HepG2 (cell line): ENCODE measurements around the gene TCN2. TPM values are rescaled to one million over a fixed set of nuclear protein-coding genes. Genes with fewer than 3 reads are reported as not detected.

Experiments
- ASH2L ChIP-seq: fragments of 300-600, 200-600 bp; sonication (generic); IDR thresholded peaks from 2 replicates; pipeline ENCODE4 v1.7.0; 2017; ENCODE audit warnings: low read depth, mild to moderate bottlenecking, moderate library complexity, mixed read lengths, low read length; ENCODE audit not compliant: insufficient read length
- HNRNPH1 ChIP-seq: fragments of 200-400 bp; formaldehyde crosslinking; optimal IDR thresholded peaks from 2 replicates; pipeline ENCODE3; 2017; ENCODE audit warnings: mild to moderate bottlenecking, low read depth, low read length
- HNRNPUL1 ChIP-seq: fragments of 200-400 bp; formaldehyde crosslinking; IDR thresholded peaks from 2 replicates; pipeline ENCODE4 v1.6.1; 2017; ENCODE audit warnings: low read depth, mild to moderate bottlenecking, low read length, moderate library complexity
- JUND ChIP-seq: sonication (generic); formaldehyde crosslinking; IDR thresholded peaks from 2 replicates; pipeline ENCODE4 v1.8.0; 2022; ENCODE audit warnings: mild to moderate bottlenecking, missing genetic modification reagents
- MTA3 ChIP-seq: sonication (generic); formaldehyde crosslinking; IDR thresholded peaks from 2 replicates; pipeline ENCODE4 v1.4.0; 2020; ENCODE audit warnings: missing genetic modification reagents
- MTF2 ChIP-seq: sonication (generic); formaldehyde crosslinking; IDR thresholded peaks from 2 replicates; pipeline ENCODE4 v1.5.0; 2020; ENCODE audit warnings: missing genetic modification reagents, borderline replicate concordance
- NFYB ChIP-seq: sonication (generic); formaldehyde crosslinking; IDR thresholded peaks from 2 replicates; pipeline ENCODE4 v1.4.0; 2020; ENCODE audit warnings: missing genetic modification reagents
- POLR2AphosphoS2 ChIP-seq: IDR thresholded peaks from 2 replicates; pipeline ENCODE4 v1.6.1; 2011; ENCODE audit warnings: low read depth, low read length, improper control_type of control experiment
- SPEN ChIP-seq: sonication (generic); formaldehyde crosslinking; IDR thresholded peaks from 2 replicates; pipeline ENCODE4 v1.5.1; 2020; ENCODE audit warnings: low read depth, mild to moderate bottlenecking, missing genetic modification reagents
- ZBTB7A ChIP-seq: sonication (generic); formaldehyde crosslinking; IDR thresholded peaks from 2 replicates; pipeline ENCODE4 v1.8.0; 2022; ENCODE audit warnings: mild to moderate bottlenecking, missing genetic modification reagents
- ZNF20 ChIP-seq: sonication (generic); formaldehyde crosslinking; IDR thresholded peaks from 2 replicates; pipeline ENCODE4 v1.4.0; 2020; ENCODE audit warnings: mild to moderate bottlenecking, moderate library complexity, missing genetic modification reagents
- ZNF205 ChIP-seq: IDR thresholded peaks from 2 replicates; pipeline ENCODE4 v1.6.1; 2018; ENCODE audit warnings: missing biosample characterization, missing genetic modification reagents
- ZNF282 ChIP-seq: fragments of 450-650 bp; IDR thresholded peaks from 2 replicates; pipeline ENCODE4 v1.6.1; 2018; ENCODE audit not compliant: partially characterized antibody
- ZNF383 ChIP-seq: sonication (generic); formaldehyde crosslinking; IDR thresholded peaks from 2 replicates; pipeline ENCODE4 v1.4.0; 2020; ENCODE audit warnings: missing genetic modification reagents, mild to moderate bottlenecking, borderline replicate concordance
- ZSCAN12 ChIP-seq: sonication (generic); formaldehyde crosslinking; IDR thresholded peaks from 2 replicates; pipeline ENCODE4 v1.9.0; 2021; ENCODE audit warnings: mild to moderate bottlenecking, missing genetic modification reagents
- ZZZ3 ChIP-seq: sonication (generic); formaldehyde crosslinking; IDR thresholded peaks from 2 replicates; pipeline ENCODE4 v1.4.0; 2020; ENCODE audit warnings: missing genetic modification reagents, mild to moderate bottlenecking, borderline replicate concordance
- polyA plus RNA-seq, 8 experiments: library from polyadenylated mRNA; depleted of rRNA in 3 of 8; stranded (reverse) in 7 of 8; unstranded in 1 of 8; fragments of >200 nt; fragmentation: Illumina TruSeq in 4 of 8; extraction: Trizol in 4 of 8; gene quantifications; 2 replicates each; pipeline versions ENCODE4 v1.2.1 to v1.2.3, GENCODE V29; 2011 to 2016; ENCODE audit warnings: low read depth in 4 of 8, missing spikeins in 1 of 8, mixed read lengths in 1 of 8; ENCODE audit not compliant: insufficient read depth in 1 of 8
- total RNA-seq, 5 experiments: library from RNA; depleted of rRNA; stranded (reverse); fragments of >200 nt; fragmentation: Illumina TruSeq; extraction: Trizol; gene quantifications; 2 replicates each; pipeline ENCODE4 v1.2.3, GENCODE V29; 2016; ENCODE audit warnings: low read depth in 1 of 5
- TF ChIP-seq, protein P1 (sequence below): IDR thresholded peaks from 2 replicates; pipeline ENCODE4 v1.6.1; 2016; ENCODE audit warnings: missing compliant biosample characterization, missing genetic modification reagents, borderline replicate concordance
- TF ChIP-seq, protein P2 (sequence below): IDR thresholded peaks from 2 replicates; pipeline ENCODE4 v1.6.1; 2012; ENCODE audit warnings: low read depth, low read length, improper control_type of control experiment
- TF ChIP-seq, protein P3 (sequence below): sonication (generic); formaldehyde crosslinking; IDR thresholded peaks from 2 replicates; pipeline ENCODE4 v1.8.1; 2023; ENCODE audit warnings: mild to moderate bottlenecking, moderate library complexity, missing genetic modification reagents
- TF ChIP-seq, protein P4 (sequence below): sonication (generic); formaldehyde crosslinking; IDR thresholded peaks from 2 replicates; pipeline ENCODE4; 2020; ENCODE audit warnings: missing genetic modification reagents, mild to moderate bottlenecking, borderline replicate concordance

The TCN2 gene
- total and polyA plus RNA-seq, 2 of the 13 experiments (the other 11 are each of a cell fraction or from before 2014, with no cell fraction given): 0.29 to 0.31 TPM

DNA sequence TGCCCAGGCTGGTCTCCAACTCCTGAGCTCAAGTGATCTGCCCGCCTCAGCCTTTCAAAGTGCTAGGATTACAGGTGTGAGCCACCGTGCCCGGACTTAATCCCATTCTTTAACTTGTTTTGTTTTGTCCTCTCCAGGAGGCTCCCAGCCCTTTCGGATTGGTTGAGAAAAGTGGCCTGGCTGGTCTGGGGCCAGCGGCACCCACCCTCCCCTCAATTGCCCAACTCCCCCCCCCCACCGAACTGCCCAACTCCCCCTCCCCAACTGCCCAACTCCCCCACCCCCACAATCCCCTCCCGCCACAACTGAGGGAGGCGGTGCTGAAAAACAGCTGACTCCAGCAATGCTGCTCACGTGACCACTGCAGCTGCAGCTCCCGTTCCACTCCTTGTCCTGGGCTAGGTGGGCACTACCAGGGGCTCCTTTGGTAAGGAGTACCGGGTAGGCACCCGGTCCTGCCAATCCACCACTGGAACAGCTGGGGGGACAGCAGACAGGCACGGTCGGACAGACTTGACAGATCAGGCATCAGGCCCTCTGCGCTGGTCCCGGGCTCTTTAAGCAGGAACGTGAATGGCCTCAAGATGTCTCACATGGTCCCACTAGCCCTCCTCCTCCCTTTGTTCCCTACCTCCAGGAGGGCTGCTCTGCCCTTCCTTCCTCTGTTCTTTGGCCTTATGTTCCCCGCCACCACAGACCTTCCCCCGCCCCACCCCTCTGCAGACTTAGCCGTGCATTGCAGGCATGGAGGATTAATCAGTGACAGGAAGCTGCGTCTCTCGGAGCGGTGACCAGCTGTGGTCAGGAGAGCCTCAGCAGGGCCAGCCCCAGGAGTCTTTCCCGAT, at the start of gene TCN2 (continued):
- TF ChIP-seq NFYB (no peak), SPEN (CRISPR knock-in tag) (peak; percentile 5; the same call in 1 of the 2 replicates), HNRNPH1 (no peak), ZNF205 (CRISPR knock-in tag) (no peak), MTF2 (CRISPR knock-in tag) (no peak), ZNF282 (no peak), HNRNPUL1 (no peak), ZBTB7A (CRISPR knock-in tag) (no peak), ZNF20 (no peak), JUND (CRISPR knock-in tag) (no peak), ZZZ3 (CRISPR knock-in tag) (no peak), ZSCAN12 (CRISPR knock-in tag) (no peak), POLR2AphosphoS2 (no peak), ASH2L (no peak), MTA3 (CRISPR knock-in tag) (no peak), ZNF383 (CRISPR knock-in tag) (no peak)
- TF ChIP-seq, protein P1, sequence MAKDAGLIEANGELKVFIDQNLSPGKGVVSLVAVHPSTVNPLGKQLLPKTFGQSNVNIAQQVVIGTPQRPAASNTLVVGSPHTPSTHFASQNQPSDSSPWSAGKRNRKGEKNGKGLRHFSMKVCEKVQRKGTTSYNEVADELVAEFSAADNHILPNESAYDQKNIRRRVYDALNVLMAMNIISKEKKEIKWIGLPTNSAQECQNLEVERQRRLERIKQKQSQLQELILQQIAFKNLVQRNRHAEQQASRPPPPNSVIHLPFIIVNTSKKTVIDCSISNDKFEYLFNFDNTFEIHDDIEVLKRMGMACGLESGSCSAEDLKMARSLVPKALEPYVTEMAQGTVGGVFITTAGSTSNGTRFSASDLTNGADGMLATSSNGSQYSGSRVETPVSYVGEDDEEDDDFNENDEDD (CRISPR knock-in tag): peak; percentile 30; the same call in 1 of the 2 replicates
- TF ChIP-seq, protein P2, sequence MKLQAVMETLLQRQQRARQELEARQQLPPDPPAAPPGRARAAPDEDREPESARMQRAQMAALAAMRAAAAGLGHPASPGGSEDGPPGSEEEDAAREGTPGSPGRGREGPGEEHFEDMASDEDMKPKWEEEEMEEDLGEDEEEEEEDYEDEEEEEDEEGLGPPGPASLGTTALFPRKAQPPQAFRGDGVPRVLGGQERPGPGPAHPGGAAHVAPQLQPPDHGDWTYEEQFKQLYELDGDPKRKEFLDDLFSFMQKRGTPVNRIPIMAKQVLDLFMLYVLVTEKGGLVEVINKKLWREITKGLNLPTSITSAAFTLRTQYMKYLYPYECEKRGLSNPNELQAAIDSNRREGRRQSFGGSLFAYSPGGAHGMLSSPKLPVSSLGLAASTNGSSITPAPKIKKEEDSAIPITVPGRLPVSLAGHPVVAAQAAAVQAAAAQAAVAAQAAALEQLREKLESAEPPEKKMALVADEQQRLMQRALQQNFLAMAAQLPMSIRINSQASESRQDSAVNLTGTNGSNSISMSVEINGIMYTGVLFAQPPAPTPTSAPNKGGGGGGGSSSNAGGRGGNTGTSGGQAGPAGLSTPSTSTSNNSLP: no peak
- TF ChIP-seq, protein P3, sequence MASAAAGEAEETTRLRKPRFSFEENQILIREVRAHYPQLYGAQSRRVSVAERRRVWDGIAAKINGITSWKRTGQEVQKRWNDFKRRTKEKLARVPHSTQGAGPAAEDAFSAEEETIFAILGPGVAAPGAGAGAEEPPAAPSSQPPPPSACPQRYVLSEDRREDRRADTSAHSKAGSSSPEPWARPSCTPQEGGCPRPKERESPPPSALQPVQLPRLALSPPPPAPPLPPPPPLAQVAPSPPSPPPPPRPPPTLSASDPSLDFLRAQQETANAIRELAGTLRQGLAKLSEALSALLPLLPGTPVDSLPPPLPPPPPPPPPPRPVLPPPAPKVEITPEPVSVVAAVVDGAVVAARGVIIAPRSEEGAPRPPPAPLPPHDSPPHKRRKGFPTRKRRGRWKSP: no peak
- TF ChIP-seq, protein P4, sequence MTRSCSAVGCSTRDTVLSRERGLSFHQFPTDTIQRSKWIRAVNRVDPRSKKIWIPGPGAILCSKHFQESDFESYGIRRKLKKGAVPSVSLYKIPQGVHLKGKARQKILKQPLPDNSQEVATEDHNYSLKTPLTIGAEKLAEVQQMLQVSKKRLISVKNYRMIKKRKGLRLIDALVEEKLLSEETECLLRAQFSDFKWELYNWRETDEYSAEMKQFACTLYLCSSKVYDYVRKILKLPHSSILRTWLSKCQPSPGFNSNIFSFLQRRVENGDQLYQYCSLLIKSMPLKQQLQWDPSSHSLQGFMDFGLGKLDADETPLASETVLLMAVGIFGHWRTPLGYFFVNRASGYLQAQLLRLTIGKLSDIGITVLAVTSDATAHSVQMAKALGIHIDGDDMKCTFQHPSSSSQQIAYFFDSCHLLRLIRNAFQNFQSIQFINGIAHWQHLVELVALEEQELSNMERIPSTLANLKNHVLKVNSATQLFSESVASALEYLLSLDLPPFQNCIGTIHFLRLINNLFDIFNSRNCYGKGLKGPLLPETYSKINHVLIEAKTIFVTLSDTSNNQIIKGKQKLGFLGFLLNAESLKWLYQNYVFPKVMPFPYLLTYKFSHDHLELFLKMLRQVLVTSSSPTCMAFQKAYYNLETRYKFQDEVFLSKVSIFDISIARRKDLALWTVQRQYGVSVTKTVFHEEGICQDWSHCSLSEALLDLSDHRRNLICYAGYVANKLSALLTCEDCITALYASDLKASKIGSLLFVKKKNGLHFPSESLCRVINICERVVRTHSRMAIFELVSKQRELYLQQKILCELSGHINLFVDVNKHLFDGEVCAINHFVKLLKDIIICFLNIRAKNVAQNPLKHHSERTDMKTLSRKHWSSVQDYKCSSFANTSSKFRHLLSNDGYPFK (CRISPR knock-in tag): no peak; the same call in 1 of the 2 replicates
